GM23248 (cell line): ENCODE data around the gene VPS54. TPM values are rescaled to one million over a fixed set of nuclear protein-coding genes. Genes with fewer than 3 reads are reported as not detected.

Experiments
- DNase-seq: peaks from one replicate; pipeline ENCODE4 v3.0.0-alpha.2; 2015
- H2AFZ ChIP-seq: fragments of 200-600 bp; sonication (generic); 2 replicates; pipeline ENCODE4 v1.6.1; 2016; ENCODE audit warnings: antibody characterized with exemption
- H3F3A ChIP-seq: fragments of 200-600 bp; sonication (generic); 2 replicates; pipeline ENCODE4 v1.6.1; 2016; ENCODE audit warnings: mild to moderate bottlenecking, antibody characterized with exemption, mixed run types; ENCODE audit not compliant: insufficient read depth
- H3K27ac ChIP-seq: fragments of 200-600 bp; sonication (generic); 2 replicates; pipeline ENCODE4 v1.5.1; 2016; ENCODE audit warnings: mild to moderate bottlenecking
- H3K27me3 ChIP-seq: fragments of 200-600 bp; sonication (generic); replicated peaks from 2 replicates; pipeline ENCODE4 v1.6.1; 2016; ENCODE audit warnings: mild to moderate bottlenecking; ENCODE audit not compliant: insufficient read depth
- H3K36me3 ChIP-seq: fragments of 200-600 bp; sonication (generic); 2 replicates; pipeline ENCODE4 v1.6.1; 2016; ENCODE audit warnings: low read depth, mild to moderate bottlenecking
- H3K4me1 ChIP-seq: fragments of 200-600 bp; sonication (generic); 2 replicates; pipeline ENCODE4 v1.6.1; 2016; ENCODE audit warnings: mild to moderate bottlenecking; ENCODE audit not compliant: insufficient read depth
- H3K4me2 ChIP-seq: fragments of 200-600 bp; sonication (generic); one replicate; pipeline ENCODE4 v1.6.1; 2016; ENCODE audit warnings: mild to moderate bottlenecking; ENCODE audit not compliant: unreplicated experiment
- H3K4me3 ChIP-seq: fragments of 200-600 bp; sonication (generic); 2 replicates; pipeline ENCODE4 v1.5.1; 2016; ENCODE audit warnings: mild to moderate bottlenecking
- H3K79me2 ChIP-seq: fragments of 200-600 bp; sonication (generic); 2 replicates; pipeline ENCODE4 v1.6.1; 2016; ENCODE audit warnings: mild to moderate bottlenecking; ENCODE audit not compliant: insufficient read depth
- H3K9ac ChIP-seq: fragments of 200-600 bp; sonication (generic); 2 replicates; pipeline ENCODE4 v1.6.1; 2016; ENCODE audit warnings: mild to moderate bottlenecking
- H3K9me2 ChIP-seq: fragments of 200-600 bp; sonication (generic); 2 replicates; pipeline ENCODE4 v1.6.1; 2016; ENCODE audit warnings: mixed run types, mild to moderate bottlenecking, moderate library complexity; ENCODE audit not compliant: insufficient read depth
- H3K9me3 ChIP-seq: fragments of 200-600 bp; sonication (generic); one replicate; pipeline ENCODE4 v1.6.1; 2017; ENCODE audit warnings: low read depth
- H4K20me1 ChIP-seq: fragments of 200-600 bp; sonication (generic); 2 replicates; pipeline ENCODE4 v1.6.0; 2016; ENCODE audit not compliant: insufficient read depth
- EZH2 ChIP-seq: fragments of 200-600 bp; sonication (generic); IDR thresholded peaks from 2 replicates; pipeline ENCODE4 v1.6.1; 2018; ENCODE audit warnings: antibody characterized with exemption, mild to moderate bottlenecking; ENCODE audit not compliant: insufficient read depth, poor library complexity, severe bottlenecking
- EZH2phosphoT487 ChIP-seq: fragments of 200-600 bp; sonication (generic); IDR thresholded peaks from 2 replicates; pipeline ENCODE4 v1.6.1; 2018; ENCODE audit warnings: antibody characterized with exemption, moderate library complexity, mild to moderate bottlenecking, low read depth; ENCODE audit not compliant: insufficient read depth
- WGBS, 2 experiments: methylation state at CpG; one replicate each; pipeline ENCODE4 v1.1.6; 2015 to 2017; ENCODE audit warnings: low lambda C conversion rate in 2 of 2, low coverage in 1 of 2; ENCODE audit errors: missing lambda C conversion rate in 2 of 2; 5-methylcytosine and 5-hydroxymethylcytosine counted together
- in situ Hi-C: fragments of 300-500 bp; cut with MboI; formaldehyde crosslinking; loops from 2 replicates; pipeline ENCODE4 v1.15.0; 2020
- polyA plus RNA-seq: library from polyadenylated mRNA; unstranded; fragments of >200 nt; fragmentation: Nextera tagmentation; extraction: Ambion mirVana; gene quantifications from 2 replicates; pipeline ENCODE4 v1.2.1, GENCODE V29; 2016
- total RNA-seq: library from RNA; depleted of rRNA; stranded (reverse); fragments of >200 nt; shearing (Covaris generic); gene quantifications from 2 replicates; pipeline ENCODE4 v1.2.3, GENCODE V29; 2014

The VPS54 gene
- total and polyA plus RNA-seq, 2 experiments from 2014 or later = 6.5 to 12.9 TPM

GRCh38 chr2:64036034-64036705 lies 16.9 kb upstream of the VPS54 start:
- H3K4me3 ChIP-seq = no peak overlapping the region
- no peak overlapping the region for H2AFZ ChIP-seq
- H3K27me3 ChIP-seq = no peaks in the 10 kb centered on the region
- 33 to 38% methylated on average over 5 of the region's 5 CpGs for WGBS, 2 experiments
- H3K27ac ChIP-seq = no peak overlapping the region
- H3K4me1 ChIP-seq = peaks cover 22% of the 10 kb centered on the region
- H4K20me1 ChIP-seq = no peaks in the 10 kb centered on the region
- H3K79me2 ChIP-seq = no peaks in the 10 kb centered on the region
- TF ChIP-seq EZH2 (no peak), EZH2phosphoT487 (no peak)
- in situ Hi-C loops = loop anchor here (25.0 kb wide), 2 partner anchors 451 to 851 kb away; no protein-coding TSS in a partner anchor
- no peaks in the 10 kb centered on the region for H3K9me3 ChIP-seq
- H3K4me2 ChIP-seq = peak overlapping the region; percentile 36
- peaks cover 8% of the 10 kb centered on the region; the same call in 1 of the 2 replicates for H3F3A ChIP-seq
- no peak overlapping the region for H3K9ac ChIP-seq
- no peaks in the 10 kb centered on the region for H3K36me3 ChIP-seq
- DNase-seq = peak; percentile 90
- H3K9me2 ChIP-seq = no peaks in the 10 kb centered on the region

GRCh38 chr2:64035072-64035942 lies 16.1 kb upstream of the VPS54 start:
- 53 to 55% methylated on average over 4 of the region's 4 CpGs for WGBS, 2 experiments
- peak overlapping the region; percentile 41 for H3K4me2 ChIP-seq
- no peak overlapping the region for H3K27ac ChIP-seq
- peak; percentile 49 for DNase-seq
- H3K9ac ChIP-seq = no peak overlapping the region
- peaks cover 22% of the 10 kb centered on the region for H3K4me1 ChIP-seq
- H3K9me3 ChIP-seq = no peaks in the 10 kb centered on the region
- H3K9me2 ChIP-seq = no peaks in the 10 kb centered on the region
- H3K79me2 ChIP-seq = no peaks in the 10 kb centered on the region
- H4K20me1 ChIP-seq = no peaks in the 10 kb centered on the region
- H3F3A ChIP-seq = peaks cover 8% of the 10 kb centered on the region; the same call in 1 of the 2 replicates
- TF ChIP-seq EZH2 (no peak), EZH2phosphoT487 (no peak)
- H3K36me3 ChIP-seq = no peaks in the 10 kb centered on the region
- H3K27me3 ChIP-seq = no peaks in the 10 kb centered on the region
- peak overlapping the region; percentile 64 for H2AFZ ChIP-seq
- in situ Hi-C loops = loop anchor here (25.0 kb wide), 2 partner anchors 452 to 852 kb away; no protein-coding TSS in a partner anchor
- no peak overlapping the region for H3K4me3 ChIP-seq

- 43 to 58% methylated on average over 2 of the region's 2 CpGs for WGBS, 2 experiments
- Histone ChIP-seq H3K27ac (no peak overlapping the region), H2AFZ (no peak overlapping the region), H3K4me1 (no peaks in the 10 kb centered on the region), H4K20me1 (no peaks in the 10 kb centered on the region), H3K79me2 (no peaks in the 10 kb centered on the region), H3F3A (no peaks in the 10 kb centered on the region), H3K36me3 (no peaks in the 10 kb centered on the region), H3K4me3 (no peak overlapping the region), H3K9me3 (no peaks in the 10 kb centered on the region), H3K9ac (no peak overlapping the region), H3K27me3 (no peaks in the 10 kb centered on the region), H3K4me2 (no peak overlapping the region), H3K9me2 (no peaks in the 10 kb centered on the region; the same call in 1 of the 2 replicates)
- TF ChIP-seq EZH2 (no peak), EZH2phosphoT487 (no peak)
- DNase-seq = no peak
- in situ Hi-C loops = loop anchor here (25.0 kb wide), 2 partner anchors 458 to 858 kb away; no protein-coding TSS in a partner anchor
Measured at GRCh38 chr2:64029116-64029665, 10.0 kb upstream of the VPS54 start.

DNA sequence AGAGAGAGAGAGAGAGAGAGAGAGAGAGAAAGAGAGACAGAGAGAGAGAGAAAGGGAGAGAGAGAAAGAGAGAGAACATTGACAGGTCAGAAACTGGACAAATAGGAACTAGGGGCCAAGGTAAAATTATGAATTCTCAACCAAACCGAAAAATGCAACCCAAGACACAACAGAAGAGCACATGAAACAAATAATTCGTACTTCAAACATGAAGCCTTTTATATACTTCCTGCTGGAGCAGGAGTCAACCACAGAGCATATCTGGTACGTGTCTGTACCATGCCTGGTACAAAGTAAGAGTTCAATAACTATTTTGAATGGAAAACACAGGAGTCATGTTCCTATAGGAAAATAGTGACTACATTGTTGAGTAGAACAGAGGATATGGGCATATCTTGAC lies 6.5 kb upstream of the VPS54 start:
- Histone ChIP-seq H3K9me3 (no peaks in the 10 kb centered on the region), H3K9me2 (no peaks in the 10 kb centered on the region; the same call in 1 of the 2 replicates), H2AFZ (no peak overlapping the region), H3K36me3 (no peaks in the 10 kb centered on the region), H3K9ac (no peak overlapping the region), H3K27ac (no peak overlapping the region), H4K20me1 (no peaks in the 10 kb centered on the region), H3K4me2 (no peak overlapping the region), H3K4me3 (no peak overlapping the region), H3F3A (0 out of 2 replicates have a peak, but pooled peaks cover under 1% of the 10 kb centered on the region), H3K27me3 (no peaks in the 10 kb centered on the region), H3K4me1 (no peaks in the 10 kb centered on the region), H3K79me2 (no peaks in the 10 kb centered on the region)
- TF ChIP-seq EZH2phosphoT487 (no peak), EZH2 (no peak)
- DNase-seq = no peak
- 83 to 90% methylated on average over 3 of the region's 3 CpGs for WGBS, 2 experiments
- in situ Hi-C loops = loop anchor here (25.0 kb wide), 2 partner anchors 462 to 862 kb away; no protein-coding TSS in a partner anchor
